22Rv1 (cell line): ENCODE data around the gene RIPK3.
"Not testable (repeated sequence)": the region's sequence is repeated elsewhere in the genome, so short reads cannot be mapped to it uniquely, and the experiment has no call there.

Experiments
- ZFX ChIP-seq: fragments of 450-650 bp; IDR thresholded peaks from 2 replicates; pipeline ENCODE4 v1.6.1; 2017; ENCODE audit warnings: antibody characterized with exemption, borderline replicate concordance
- TF ChIP-seq, protein P1 (sequence below): fragments of 450-650 bp; IDR thresholded peaks from 2 replicates; pipeline ENCODE4 v1.5.1; 2017; ENCODE audit warnings: mild to moderate bottlenecking

- not testable (repeated sequence) for TF ChIP-seq ZFX
- TF ChIP-seq, protein P1, sequence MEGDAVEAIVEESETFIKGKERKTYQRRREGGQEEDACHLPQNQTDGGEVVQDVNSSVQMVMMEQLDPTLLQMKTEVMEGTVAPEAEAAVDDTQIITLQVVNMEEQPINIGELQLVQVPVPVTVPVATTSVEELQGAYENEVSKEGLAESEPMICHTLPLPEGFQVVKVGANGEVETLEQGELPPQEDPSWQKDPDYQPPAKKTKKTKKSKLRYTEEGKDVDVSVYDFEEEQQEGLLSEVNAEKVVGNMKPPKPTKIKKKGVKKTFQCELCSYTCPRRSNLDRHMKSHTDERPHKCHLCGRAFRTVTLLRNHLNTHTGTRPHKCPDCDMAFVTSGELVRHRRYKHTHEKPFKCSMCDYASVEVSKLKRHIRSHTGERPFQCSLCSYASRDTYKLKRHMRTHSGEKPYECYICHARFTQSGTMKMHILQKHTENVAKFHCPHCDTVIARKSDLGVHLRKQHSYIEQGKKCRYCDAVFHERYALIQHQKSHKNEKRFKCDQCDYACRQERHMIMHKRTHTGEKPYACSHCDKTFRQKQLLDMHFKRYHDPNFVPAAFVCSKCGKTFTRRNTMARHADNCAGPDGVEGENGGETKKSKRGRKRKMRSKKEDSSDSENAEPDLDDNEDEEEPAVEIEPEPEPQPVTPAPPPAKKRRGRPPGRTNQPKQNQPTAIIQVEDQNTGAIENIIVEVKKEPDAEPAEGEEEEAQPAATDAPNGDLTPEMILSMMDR, result not testable (repeated sequence)
Measured at GRCh38 chr14:24371605-24372004, 31.8 kb upstream of the RIPK3 start.
